ENCODE data around the gene KRT81. TPM values are rescaled to one million over a fixed set of nuclear protein-coding genes. Genes with fewer than 3 reads are reported as not detected.

Gene KRT81
- total and polyA plus RNA-seq, 2 of the 4 experiments (the other 2 are of a cell fraction) = under 0.01 to 0.05 TPM

DNA sequence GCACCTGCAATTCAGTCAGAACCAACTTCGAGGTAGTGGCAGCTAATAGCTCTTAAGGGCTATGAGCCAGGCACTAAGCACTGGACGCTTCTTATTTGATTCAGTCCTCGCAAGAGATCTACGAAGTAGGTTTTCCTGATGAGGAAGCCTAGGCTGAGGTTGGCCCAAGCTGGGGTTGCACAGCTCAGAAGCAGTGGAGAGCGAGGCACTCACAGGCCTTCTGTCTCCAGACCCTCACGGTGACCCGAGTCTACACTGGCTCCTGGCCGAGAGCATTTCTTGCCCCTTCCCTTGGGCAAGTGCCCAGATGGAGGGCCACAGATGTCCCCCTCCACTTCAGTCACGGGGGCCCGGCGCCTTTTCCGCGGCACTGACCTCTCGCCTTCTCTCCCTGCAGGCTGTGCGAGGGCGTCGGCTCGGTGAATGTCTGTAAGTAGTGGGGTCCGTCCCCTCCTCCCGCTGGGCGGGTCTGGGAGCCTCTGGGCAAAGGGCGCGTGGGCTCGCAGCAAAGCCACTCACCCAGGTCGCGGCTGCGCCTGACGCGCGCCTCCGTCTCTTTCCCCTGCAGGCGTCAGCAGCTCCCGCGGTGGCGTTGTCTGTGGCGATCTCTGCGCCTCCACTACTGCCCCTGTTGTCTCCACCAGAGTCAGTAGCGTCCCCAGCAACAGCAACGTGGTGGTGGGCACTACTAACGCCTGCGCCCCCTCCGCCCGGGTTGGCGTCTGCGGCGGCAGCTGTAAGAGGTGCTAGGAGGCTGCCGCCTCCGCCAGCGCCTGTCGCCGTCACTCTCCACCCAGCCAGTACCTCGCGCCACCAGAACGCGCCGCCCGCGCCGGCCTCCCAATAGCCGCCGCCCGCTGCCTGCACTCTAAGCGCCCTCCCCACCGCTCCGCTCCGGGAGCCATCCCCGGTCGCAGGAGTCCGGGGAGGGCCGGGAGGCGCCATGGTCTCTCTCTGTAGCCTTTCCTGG, 16.8 kb upstream of the KRT81 start:
- dilution Hi-C loops (cut with HindIII; ENCODE audit: low sequenced_read_pairs, unreplicated experiment) = no loop called here
- no peak overlapping the region for H3K27ac ChIP-seq (ENCODE audit: insufficient read depth, low read length)

More for the DNA sequence above, 16.8 kb upstream of the KRT81 start:
- Histone ChIP-seq H2BK120ac (ENCODE audit: low read depth, low read length) (peak overlapping the region; percentile 68), H2BK5ac (ENCODE audit: low read depth, low read length, poor library complexity, severe bottlenecking) (no peak overlapping the region), H4K5ac (ENCODE audit: low read depth, low read length) (no peak overlapping the region), H3K36me3 (ENCODE audit: control insufficient read depth, insufficient read depth, low read length) (no peaks in the 10 kb centered on the region), H3K4ac (ENCODE audit: low read depth, low read length) (no peak overlapping the region; the same call in 1 of the 2 replicates), H2AK9ac (replicated peaks; ENCODE audit: low read depth, low read length, poor library complexity) (peak overlapping the region; percentile 87), H3K4me3 (ENCODE audit: insufficient read depth, low read depth, low read length) (peak overlapping the region; percentile 54), H2AK5ac (ENCODE audit: low read depth, low read length) (no peak overlapping the region), H3K23ac (ENCODE audit: low read depth, low read length) (peak overlapping the region; percentile 24; the same call in 1 of the 2 replicates), H2BK15ac (ENCODE audit: low read depth, low read length) (no peak overlapping the region), H3K9me1 (ENCODE audit: insufficient read depth, low read length) (no peaks in the 10 kb centered on the region; the same call in 1 of the 2 replicates), H2AFZ (replicated peaks; ENCODE audit: low read length, poor library complexity) (peak overlapping the region; percentile 95), H2BK20ac (ENCODE audit: low read depth, low read length) (no peak overlapping the region), H3K14ac (replicated peaks; ENCODE audit: low read depth, low read length) (no peak overlapping the region), H4K91ac (ENCODE audit: insufficient read depth, low read depth, low read length) (no peak overlapping the region), H3K9ac (ENCODE audit: low read depth, low read length) (peak overlapping the region; percentile 45; the same call in 1 of the 2 replicates), H4K20me1 (ENCODE audit: insufficient read depth, low read length) (no peaks in the 10 kb centered on the region), H4K8ac (ENCODE audit: low read depth in 2 of 2, low read length in 2 of 2) (no peak overlapping the region; a peak in 1 of 4 replicates), H3K79me1 (ENCODE audit: low read depth in 1 of 2, low read length in 2 of 2) (no peaks in the 10 kb centered on the region), H3K9me3 (ENCODE audit: control insufficient read depth, insufficient read depth, low read length) (no peaks in the 10 kb centered on the region), H3K4me2 (ENCODE audit: low read depth, low read length) (peak overlapping the region; percentile 91), H3K18ac (ENCODE audit: low read depth, low read length) (no peak overlapping the region), H3K56ac (ENCODE audit: extremely low read depth, insufficient read depth, low read length) (no peak overlapping the region), H3K27me3 (ENCODE audit: control insufficient read depth, insufficient read depth, low read length) (peaks cover 53% of the 10 kb centered on the region), H3K4me1 (ENCODE audit: control insufficient read depth, insufficient read depth, low read length) (peaks cover 2% of the 10 kb centered on the region; the same call in 1 of the 2 replicates)
- BruUV-seq (replicated peaks) = no TSS peak
- intact Hi-C loops (cut with micrococcal nuclease) = no loop called here
- ChIA-PET POLR2A (ENCODE audit: unreplicated experiment) (interaction anchor here (0.6 kb wide), 1 partner anchor 91 kb away, joined by 6 read pairs; no protein-coding TSS in a partner anchor), CTCF (interaction anchor here (1.3 to 1.8 kb wide), 2 partner anchors 8 to 19 kb away, joined by 5 to 9 read pairs; no protein-coding TSS in a partner anchor)
- TF ChIP-seq, protein P1, sequence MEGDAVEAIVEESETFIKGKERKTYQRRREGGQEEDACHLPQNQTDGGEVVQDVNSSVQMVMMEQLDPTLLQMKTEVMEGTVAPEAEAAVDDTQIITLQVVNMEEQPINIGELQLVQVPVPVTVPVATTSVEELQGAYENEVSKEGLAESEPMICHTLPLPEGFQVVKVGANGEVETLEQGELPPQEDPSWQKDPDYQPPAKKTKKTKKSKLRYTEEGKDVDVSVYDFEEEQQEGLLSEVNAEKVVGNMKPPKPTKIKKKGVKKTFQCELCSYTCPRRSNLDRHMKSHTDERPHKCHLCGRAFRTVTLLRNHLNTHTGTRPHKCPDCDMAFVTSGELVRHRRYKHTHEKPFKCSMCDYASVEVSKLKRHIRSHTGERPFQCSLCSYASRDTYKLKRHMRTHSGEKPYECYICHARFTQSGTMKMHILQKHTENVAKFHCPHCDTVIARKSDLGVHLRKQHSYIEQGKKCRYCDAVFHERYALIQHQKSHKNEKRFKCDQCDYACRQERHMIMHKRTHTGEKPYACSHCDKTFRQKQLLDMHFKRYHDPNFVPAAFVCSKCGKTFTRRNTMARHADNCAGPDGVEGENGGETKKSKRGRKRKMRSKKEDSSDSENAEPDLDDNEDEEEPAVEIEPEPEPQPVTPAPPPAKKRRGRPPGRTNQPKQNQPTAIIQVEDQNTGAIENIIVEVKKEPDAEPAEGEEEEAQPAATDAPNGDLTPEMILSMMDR (conservative IDR thresholded peaks at IDR 0.05; ENCODE audit: low read depth, low read length) = 0 out of 2 replicates have a peak, but pooled peaks have one; percentile 9
- TF ChIP-seq RFX5 (IDR thresholded peaks at IDR 0.05; ENCODE audit: low read depth, low read length) (no peak), RAD21 (IDR thresholded peaks at IDR 0.05; ENCODE audit: low read length) (no peak)
- WGBS, 2 experiments (ENCODE audit: extremely low coverage in 2 of 2, insufficient read length in 1 of 2) = 8% methylated on average over 48 of the region's 71 CpGs; no CpG with 5 or more reads in 1 of the 2 experiments
- in situ Hi-C loops (cut with MboI; ENCODE audit: low sequenced_read_pairs) = no loop called here
- DNase-seq (peak; percentile 11), ATAC-seq (ENCODE audit: low read depth) (peak; percentile 88)

Data from IMR-90 (cell line).